GOT3 (cell line): ENCODE data around the gene MAGEA3.
"Not testable (repeated sequence)": the region's sequence is repeated elsewhere in the genome, so short reads cannot be mapped to it uniquely, and the experiment has no call there.

ENCODE experiments used
- DNase-seq: peaks from one replicate; lab custom pipeline; 2025; ENCODE audit warnings: mixed read lengths; lab: John Stamatoyannopoulos, UW

MAGEA3 gene

GRCh38 chrX:152735860-152736511, 37.4 kb downstream of the MAGEA3 start:
- no peak for DNase-seq

GRCh38 chrX:152736528-152736927, 37.9 kb downstream of the MAGEA3 start:
- not testable (repeated sequence) for DNase-seq

- no peak for DNase-seq
Observed at GRCh38 chrX:152738560-152738959, 40.0 kb downstream of the MAGEA3 start.
